OCI-LY1 (cell line): ENCODE data around the gene ARHGAP8.

Experiments
- CTCF ChIP-seq: fragments of 200-600 bp; sonication (generic), shearing (Covaris generic); IDR thresholded peaks from 2 replicates; pipeline ENCODE4 v1.5.1; 2017; ENCODE audit warnings: mild to moderate bottlenecking, antibody characterized with exemption, low read length, moderate library complexity, mixed read lengths
- EZH2 ChIP-seq: fragments of 200-600 bp; sonication (generic), shearing (Covaris generic); IDR thresholded peaks from 2 replicates; pipeline ENCODE4 v1.8.0; 2017; ENCODE audit warnings: borderline replicate concordance, mixed run types, mild to moderate bottlenecking, antibody characterized with exemption, low read length, moderate library complexity, mixed read lengths

GRCh38 chr22:44730490-44731356 lies 21.7 kb upstream of the ARHGAP8 start:
- no peak for TF ChIP-seq CTCF
- no peak for TF ChIP-seq EZH2
